DND-41 (cell line): ENCODE measurements around the gene FMOD.

ENCODE experiments used
- CTCF ChIP-seq: IDR thresholded peaks from 2 replicates; pipeline ENCODE4 v1.5.1; 2012; ENCODE audit warnings: borderline replicate concordance, low read length, moderate library complexity, mild to moderate bottlenecking; ENCODE audit not compliant: poor library complexity, severe bottlenecking; ENCODE audit errors: extremely low read depth
- EZH2 ChIP-seq: IDR thresholded peaks from 3 replicates; pipeline ENCODE4 v1.6.1; 2012; ENCODE audit warnings: borderline replicate concordance, low read depth, mild to moderate bottlenecking, moderate library complexity, low read length, inconsistent platforms; ENCODE audit not compliant: severe bottlenecking

- no peak for TF ChIP-seq CTCF
- TF ChIP-seq EZH2, result no peak
Measured at GRCh38 chr1:203346769-203347102, 4.2 kb downstream of the FMOD start.
